WERI-Rb-1 (cell line): Measurements from ENCODE around the gene TUBB2A.
"Not testable (repeated sequence)": the region's sequence is repeated elsewhere in the genome, so short reads cannot be mapped to it uniquely, and the experiment has no call there.

ENCODE experiments used
- DNase-seq: peaks from one replicate; pipeline ENCODE4 v3.0.0-alpha.2; 2020
- H3K27ac ChIP-seq: fragments of 250-450 bp; sonication (Bioruptor Pico); 2 replicates; pipeline ENCODE4 v1.5.1; 2020; ENCODE audit warnings: mild to moderate bottlenecking, moderate library complexity
- H3K27me3 ChIP-seq: fragments of 250-450 bp; sonication (Bioruptor Pico); 2 replicates; pipeline ENCODE4 v1.5.1; 2021; ENCODE audit warnings: mild to moderate bottlenecking, low read depth, moderate library complexity; ENCODE audit not compliant: insufficient read depth, severe bottlenecking
- H3K36me3 ChIP-seq: fragments of 250-450 bp; sonication (Bioruptor Pico); 2 replicates; pipeline ENCODE4 v1.5.1; 2020; ENCODE audit warnings: mild to moderate bottlenecking, moderate library complexity
- H3K4me3 ChIP-seq: 2 replicates; pipeline ENCODE4 v1.5.1; 2011; ENCODE audit warnings: low read depth, mild to moderate bottlenecking, control low read depth, low read length
- H3K9me3 ChIP-seq: fragments of 250-450 bp; sonication (Bioruptor Pico); 2 replicates; pipeline ENCODE4 v1.5.1; 2021; ENCODE audit warnings: mild to moderate bottlenecking, moderate library complexity; ENCODE audit not compliant: severe bottlenecking
- CTCF ChIP-seq: IDR thresholded peaks from 2 replicates; pipeline ENCODE4 v1.5.1; 2011; ENCODE audit warnings: low read depth, mild to moderate bottlenecking, control low read depth, inconsistent platforms, low read length

The TUBB2A gene

GRCh38 chr6:3188262-3188661 is 30.9 kb upstream of the TUBB2A start:
- DNase-seq: no peak
- no peak overlapping the region for H3K27ac ChIP-seq
- H3K36me3 ChIP-seq: peaks cover 20% of the 10 kb centered on the region
- H3K9me3 ChIP-seq: peaks cover 2% of the 10 kb centered on the region
- TF ChIP-seq CTCF: no peak
- H3K4me3 ChIP-seq: no peak overlapping the region
- H3K27me3 ChIP-seq: no peaks in the 10 kb centered on the region

DNA sequence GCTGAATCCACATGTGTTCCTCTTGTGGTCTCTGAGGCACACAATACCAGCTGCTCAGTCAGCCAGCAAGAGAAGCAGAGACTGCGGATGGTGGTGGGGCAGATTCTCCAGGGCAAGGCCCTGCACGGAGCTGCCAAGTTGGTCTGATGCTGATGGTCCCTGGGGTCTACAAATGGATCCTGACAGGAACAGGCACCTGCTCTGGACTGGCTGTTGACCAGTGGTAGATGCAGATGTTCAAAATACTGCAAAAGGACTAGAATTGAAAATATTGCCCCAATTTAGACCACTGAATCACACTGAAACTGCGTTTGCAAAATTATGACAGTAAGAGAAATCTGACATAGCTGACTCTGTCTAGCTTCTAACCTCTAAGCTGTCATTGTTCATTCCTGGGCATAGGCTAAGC is 29.6 kb upstream of the TUBB2A start:
- no peak for TF ChIP-seq CTCF
- Histone ChIP-seq H3K36me3 (peaks cover 24% of the 10 kb centered on the region), H3K4me3 (no peak overlapping the region), H3K9me3 (peaks cover 2% of the 10 kb centered on the region), H3K27me3 (no peaks in the 10 kb centered on the region), H3K27ac (no peak overlapping the region)
- no peak for DNase-seq

DNA sequence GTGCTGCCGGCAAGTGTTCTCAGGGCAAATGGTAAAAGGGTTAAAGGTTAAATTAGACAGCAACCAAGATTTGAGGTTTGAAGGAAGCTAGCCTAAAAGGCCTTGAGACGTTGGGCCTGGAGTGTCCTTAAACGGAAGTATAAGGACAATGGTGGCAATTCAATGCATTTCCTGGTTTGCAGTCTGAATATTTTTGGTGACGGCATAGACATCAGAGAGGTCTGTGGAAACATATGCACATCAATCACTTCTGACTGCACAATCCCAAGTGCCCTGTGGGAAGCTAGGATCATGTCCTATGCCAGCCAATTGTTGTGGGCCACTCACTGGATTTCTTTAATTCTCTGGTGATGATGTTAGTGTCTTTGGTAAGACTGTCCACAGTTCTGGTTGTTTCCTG is 25.7 kb upstream of the TUBB2A start:
- no peaks in the 10 kb centered on the region for H3K9me3 ChIP-seq
- H3K27me3 ChIP-seq: no peaks in the 10 kb centered on the region
- H3K36me3 ChIP-seq: peaks cover 4% of the 10 kb centered on the region; the same call in 1 of the 2 replicates
- H3K27ac ChIP-seq: no peak overlapping the region
- no peak for TF ChIP-seq CTCF
- H3K4me3 ChIP-seq: no peak overlapping the region
- DNase-seq: no peak

GRCh38 chr6:3181105-3181504 is 23.8 kb upstream of the TUBB2A start:
- no peak for TF ChIP-seq CTCF

DNA sequence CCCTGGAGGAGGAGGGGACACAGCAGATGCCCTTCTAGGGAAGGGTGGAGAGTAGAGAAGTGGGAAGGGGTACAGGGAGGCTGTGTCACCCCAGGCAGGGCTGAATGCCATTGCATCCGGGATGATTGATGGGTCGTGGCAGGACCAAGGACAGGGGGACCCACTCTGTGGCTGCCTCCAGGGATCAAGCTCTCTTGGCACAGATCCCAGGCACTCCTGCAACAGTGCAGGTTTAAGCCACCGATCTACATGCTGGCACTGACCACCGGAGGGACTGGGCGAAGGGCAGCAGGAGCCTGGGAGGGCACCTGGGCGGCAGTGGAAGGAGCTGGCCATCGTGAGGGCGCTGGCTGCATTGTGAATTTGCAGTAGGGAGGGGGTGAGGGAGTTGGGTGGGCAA is 22.6 kb upstream of the TUBB2A start:
- H3K36me3 ChIP-seq, H3K4me3 ChIP-seq, H3K27ac ChIP-seq, H3K9me3 ChIP-seq, DNase-seq, H3K27me3 ChIP-seq: not testable (repeated sequence)

More at GRCh38 chr6:3181105-3181504, 23.8 kb upstream of the TUBB2A start:
- Histone ChIP-seq H3K4me3 (no peak overlapping the region), H3K9me3 (no peaks in the 10 kb centered on the region), H3K27ac (no peak overlapping the region), H3K36me3 (peaks cover 4% of the 10 kb centered on the region; the same call in 1 of the 2 replicates), H3K27me3 (no peaks in the 10 kb centered on the region)
- DNase-seq: no peak

- not testable (repeated sequence) for H3K4me3 ChIP-seq, H3K27me3 ChIP-seq, H3K9me3 ChIP-seq, H3K36me3 ChIP-seq, DNase-seq, H3K27ac ChIP-seq
Observed at GRCh38 chr6:3178666-3179065, 21.3 kb upstream of the TUBB2A start.

- no peak for TF ChIP-seq CTCF
- no peaks in the 10 kb centered on the region for H3K9me3 ChIP-seq
- no peak for DNase-seq
- no peaks in the 10 kb centered on the region for H3K36me3 ChIP-seq
- H3K27me3 ChIP-seq: no peaks in the 10 kb centered on the region
- no peak overlapping the region for H3K4me3 ChIP-seq
- H3K27ac ChIP-seq: no peak overlapping the region
Observed at GRCh38 chr6:3176562-3177355, 19.4 kb upstream of the TUBB2A start.
